ENCODE measurements around the gene FTCD. TPM values are rescaled to one million over a fixed set of nuclear protein-coding genes. Genes with fewer than 3 reads are reported as not detected.

Gene FTCD
- total and polyA plus RNA-seq, 2 donors (not counting 3 experiments of a cell fraction or from before 2014, with no cell fraction given) = 0.06 to 1.2 TPM

- Histone ChIP-seq H3K9me1 (replicated peaks; ENCODE audit: control insufficient read depth, extremely low read depth, insufficient read depth, low read length) (no peaks in the 10 kb centered on the region), H3K4me1 (ENCODE audit: control insufficient read depth, extremely low read depth, insufficient read depth, low read length) (no peaks in the 10 kb centered on the region), H3K36me3 (ENCODE audit: control insufficient read depth in 2 of 2, extremely low read depth in 1 of 2, insufficient read depth in 2 of 2, low read length in 2 of 2) (no peaks in the 10 kb centered on the region), H4K20me1 (replicated peaks; ENCODE audit: control insufficient read depth, extremely low read depth, insufficient read depth, low read length) (no peaks in the 10 kb centered on the region), H3K9me3 (replicated peaks; ENCODE audit: control insufficient read depth, insufficient read depth, low read length) (no peaks in the 10 kb centered on the region), H3K9ac (replicated peaks; ENCODE audit: extremely low read depth, insufficient read depth, low read length) (no peak overlapping the region), H3K4me3 (replicated peaks in 1 of 3; ENCODE audit: insufficient read depth in 1 of 3, low read depth in 1 of 3, low read length in 3 of 3) (no peak overlapping the region), H3K27me3 (ENCODE audit: control insufficient read depth in 2 of 2, insufficient read depth in 2 of 2, low read length in 2 of 2) (peaks cover 0 to 2% of the 10 kb centered on the region in 2 experiments), H2AFZ (ENCODE audit: low read depth, low read length) (no peak overlapping the region), H3K79me2 (ENCODE audit: control insufficient read depth, insufficient read depth, low read length) (no peaks in the 10 kb centered on the region), H3K4me2 (ENCODE audit: insufficient read depth, low read length) (no peak overlapping the region), H3K27ac (ENCODE audit: insufficient read depth, low read depth, low read length) (no peak overlapping the region)
- DNase-seq (ENCODE audit: low read depth, low spot score) (no peak), FAIRE-seq (no peak)
- TF ChIP-seq MYC (IDR thresholded peaks at IDR 0.05; ENCODE audit: low read depth, low read length) = no peak
- no peak for TF ChIP-seq MAX (IDR thresholded peaks at IDR 0.05; ENCODE audit: insufficient read depth, insufficient read length)
- no peak for TF ChIP-seq EZH2 (IDR thresholded peaks at IDR 0.05; ENCODE audit: borderline replicate concordance, low read depth, low read length, severe bottlenecking)
- no peak for TF ChIP-seq JUN (IDR thresholded peaks at IDR 0.05; ENCODE audit: borderline replicate concordance, insufficient read depth, insufficient read length, low read depth)
- no peak for TF ChIP-seq POLR2AphosphoS5 (IDR thresholded peaks at IDR 0.05; ENCODE audit: insufficient read depth, low read depth, low read length)
- no peak for TF ChIP-seq GATA2 (IDR thresholded peaks at IDR 0.05; ENCODE audit: insufficient read depth, insufficient read length, low read depth, low read length)
- TF ChIP-seq CTCF (IDR thresholded peaks at IDR 0.05; ENCODE audit: extremely low read depth in 1 of 2, insufficient read depth in 1 of 2, low read depth in 1 of 2, low read length in 2 of 2) = no peak
- TF ChIP-seq FOS (IDR thresholded peaks at IDR 0.05; ENCODE audit: borderline replicate concordance, insufficient read depth, low read length) = no peak
- TF ChIP-seq POLR2A (IDR thresholded peaks at IDR 0.05; ENCODE audit: low read depth, low read length) = no peak
- dilution Hi-C loops (cut with MboI; ENCODE audit: extremely low pct_ligation_motif_present, low sequenced_read_pairs) = no loop called here
- CTCF ChIA-PET = interaction anchor here (1.2 kb wide), 1 partner anchor 115 kb away, joined by 3 read pairs; no protein-coding TSS in a partner anchor
- POLR2A ChIA-PET = no interaction called here
- BruUV-seq (replicated peaks) = no TSS peak
- intact Hi-C loops (cut with micrococcal nuclease) = no loop called here
These were observed 67.2 kb downstream of the FTCD start for GRCh38 chr21:46088189-46088588.

All from endothelial cell of umbilical vein (primary cell).